Cardiac fibroblast (primary cell): ENCODE measurements around the gene MACROD2.

ENCODE experiments used
- DNase-seq, 2 donors: peaks; one replicate each; pipeline versions ENCODE4 v3.0.0 to v3.0.0-alpha.2; 2010; ENCODE audit warnings: low read depth in 2 of 2
- H3K4me3 ChIP-seq, 2 donors: replicated peaks in 1 of 2; 1 replicate in 1 of 2; 2 replicates in 1 of 2; pipeline ENCODE4 v1.5.1; 2011; ENCODE audit warnings: low read depth in 2 of 2, low read length in 2 of 2, mild to moderate bottlenecking in 2 of 2, moderate library complexity in 1 of 2
- CTCF ChIP-seq: IDR thresholded peaks from one replicate; pipeline ENCODE4 v1.5.1; 2011; ENCODE audit warnings: low read depth, mild to moderate bottlenecking, low read length, inconsistent platforms

The MACROD2 gene

GRCh38 chr20:14310977-14311627 is 315.8 kb downstream of the MACROD2 start:
- H3K4me3 ChIP-seq, result no peak overlapping the region
- DNase-seq, result no peak
- no peak for TF ChIP-seq CTCF

- no peak for TF ChIP-seq CTCF
- DNase-seq, result no peak
- no peak overlapping the region for H3K4me3 ChIP-seq
Measured at GRCh38 chr20:14312001-14312400, 316.7 kb downstream of the MACROD2 start.

GRCh38 chr20:14313341-14314020 is 318.2 kb downstream of the MACROD2 start:
- H3K4me3 ChIP-seq, result no peak overlapping the region
- DNase-seq, result no peak
- TF ChIP-seq CTCF, result no peak

DNA sequence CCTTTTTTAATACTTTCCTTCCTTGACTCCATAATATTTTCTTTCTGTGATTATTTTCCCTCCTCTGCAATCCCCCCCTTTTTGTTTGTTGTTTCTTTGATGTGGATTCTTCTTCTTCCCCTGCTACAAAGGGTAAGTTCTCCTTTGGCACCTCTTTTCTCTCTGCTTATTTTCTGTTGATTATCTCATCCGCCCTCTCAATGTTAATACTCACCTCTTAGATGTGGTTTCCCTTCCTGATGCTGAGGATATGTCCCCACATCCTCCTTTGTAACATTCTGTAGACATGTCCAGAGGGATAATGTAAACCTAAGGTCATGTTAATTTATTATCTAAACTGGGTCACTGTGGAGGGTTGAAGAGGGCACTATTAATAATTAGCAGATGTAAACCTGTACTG is 324.4 kb downstream of the MACROD2 start:
- no peak overlapping the region for H3K4me3 ChIP-seq
- TF ChIP-seq CTCF, result no peak
- DNase-seq, result no peak

DNA sequence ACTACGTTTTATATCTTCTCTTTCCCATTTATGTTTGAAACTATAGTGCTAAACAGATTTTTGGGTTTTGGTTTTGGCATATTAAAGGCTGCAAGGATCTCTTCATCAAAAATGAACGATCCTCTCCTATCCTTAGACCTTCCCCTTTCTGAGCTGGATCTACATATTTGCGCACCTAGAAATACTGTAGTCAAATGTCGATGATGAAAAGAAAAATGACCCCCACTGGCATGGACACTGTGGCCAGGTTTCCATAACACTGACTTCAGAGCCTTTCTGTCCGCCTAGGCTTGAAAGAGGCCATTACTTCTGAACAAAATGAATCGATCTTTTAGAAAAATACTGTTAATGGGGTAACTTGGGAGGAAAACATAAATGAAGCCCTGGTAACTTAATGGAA is 336.3 kb downstream of the MACROD2 start:
- no peak for TF ChIP-seq CTCF
- no peak overlapping the region for H3K4me3 ChIP-seq
- DNase-seq, result no peak

DNA sequence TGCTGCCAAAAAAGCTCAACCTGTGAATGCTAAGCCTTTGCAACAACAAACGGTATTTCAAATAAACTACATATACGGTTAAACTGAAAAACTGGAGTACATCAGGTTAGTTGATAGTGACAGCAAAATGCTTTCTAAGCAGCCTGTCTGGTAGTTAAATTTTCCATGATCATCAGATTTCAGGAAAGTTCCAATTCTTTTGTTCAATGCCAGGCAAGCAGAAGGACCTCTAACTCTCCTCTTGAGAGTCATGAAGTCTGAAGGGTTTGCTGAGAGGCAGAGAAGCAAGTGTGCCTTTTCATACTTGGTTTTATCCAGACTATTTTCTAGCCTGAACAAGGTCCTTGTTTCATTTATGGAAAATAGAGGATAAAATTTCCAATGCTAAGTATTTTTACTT is 337.6 kb downstream of the MACROD2 start:
- TF ChIP-seq CTCF, result no peak
- no peak for DNase-seq
- no peak overlapping the region for H3K4me3 ChIP-seq
